Activated CD8-positive, alpha-beta T cell treated with anti-CD3 and anti-CD28 coated beads, Interleukin-2, amount 10 ng/mL, durations not matched to agents 7 days and 5 days (primary cell): Measurements from ENCODE around the gene ASTN2. TPM values are rescaled to one million over a fixed set of nuclear protein-coding genes. Genes with fewer than 3 reads are reported as not detected.

ENCODE experiments used
- ATAC-seq: fragments of 150-1000 bp; cut with Tn5 transposase; one replicate; pipeline ENCODE4 v1.10.0; 2021; ENCODE audit warnings: moderate library complexity
- CTCF ChIA-PET: fragments of 350-600 bp; sonication (Branson Sonifier 250); formaldehyde crosslinking; loops from one replicate; lab custom pipeline; 2021; ENCODE audit warnings: antibody characterized with exemption; lab: Charles Lee
- POLR2A ChIA-PET: fragments of 350-600 bp; sonication (Branson Sonifier 250); formaldehyde crosslinking; loops from one replicate; lab custom pipeline; 2021; ENCODE audit warnings: antibody characterized with exemption; lab: Charles Lee
- DNase-seq: peaks from one replicate; pipeline ENCODE4 v3.0.0-alpha.2; 2020
- H3K27ac Mint-ChIP-seq: one replicate; pipeline ENCODE4 v1.8.0; 2021; ENCODE audit warnings: mild to moderate bottlenecking, mixed read lengths
- H3K27me3 Mint-ChIP-seq: one replicate; pipeline ENCODE4 v1.8.0; 2021; ENCODE audit warnings: low read depth, mixed read lengths
- H3K36me3 Mint-ChIP-seq: one replicate; pipeline ENCODE4 v1.8.0; 2021; ENCODE audit warnings: low read depth, mixed read lengths
- H3K4me1 Mint-ChIP-seq: one replicate; pipeline ENCODE4 v1.8.0; 2021; ENCODE audit warnings: low read depth, mixed read lengths
- H3K4me3 Mint-ChIP-seq: one replicate; pipeline ENCODE4 v1.8.0; 2021; ENCODE audit warnings: mild to moderate bottlenecking, mixed read lengths
- H3K9me3 Mint-ChIP-seq: one replicate; pipeline ENCODE4 v1.8.0; 2022; ENCODE audit warnings: mixed read lengths; ENCODE audit not compliant: insufficient read depth
- total RNA-seq, 2 experiments: library from RNA; stranded (reverse); gene quantifications; one replicate each; pipeline ENCODE4 v1.2.3, GENCODE V29; 2021

Gene ASTN2
- total RNA-seq, 2 experiments from 2014 or later, result 4.7 to 4.9 TPM

DNA sequence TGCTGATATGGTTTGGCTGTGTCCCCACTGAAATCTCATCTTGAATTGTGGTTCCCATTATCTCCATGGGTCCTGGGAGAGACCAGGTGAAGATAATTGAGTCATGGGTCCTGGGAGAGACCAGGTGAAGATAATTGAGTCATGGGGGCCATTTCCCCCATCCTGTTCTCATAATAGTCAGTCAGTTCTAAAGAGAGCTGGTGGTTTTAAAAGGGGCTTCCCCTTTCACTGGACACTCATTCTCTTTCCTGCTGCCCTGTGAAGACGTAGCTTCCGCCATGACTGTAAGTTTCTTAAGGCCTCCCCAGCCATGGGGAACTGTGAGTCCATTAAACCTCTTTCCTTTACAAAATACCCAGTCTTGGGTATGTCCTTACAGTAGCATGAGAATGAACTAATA, 628.1 kb downstream of the ASTN2 start:
- DNase-seq (no peak), ATAC-seq (no peak)
- Mint-ChIP-seq H3K36me3 (no peaks in the 10 kb centered on the region), H3K27ac (no peak overlapping the region), H3K9me3 (no peaks in the 10 kb centered on the region), H3K4me1 (no peaks in the 10 kb centered on the region), H3K27me3 (no peaks in the 10 kb centered on the region), H3K4me3 (no peak overlapping the region)
- ChIA-PET POLR2A (no interaction called here), CTCF (no interaction called here)

DNA sequence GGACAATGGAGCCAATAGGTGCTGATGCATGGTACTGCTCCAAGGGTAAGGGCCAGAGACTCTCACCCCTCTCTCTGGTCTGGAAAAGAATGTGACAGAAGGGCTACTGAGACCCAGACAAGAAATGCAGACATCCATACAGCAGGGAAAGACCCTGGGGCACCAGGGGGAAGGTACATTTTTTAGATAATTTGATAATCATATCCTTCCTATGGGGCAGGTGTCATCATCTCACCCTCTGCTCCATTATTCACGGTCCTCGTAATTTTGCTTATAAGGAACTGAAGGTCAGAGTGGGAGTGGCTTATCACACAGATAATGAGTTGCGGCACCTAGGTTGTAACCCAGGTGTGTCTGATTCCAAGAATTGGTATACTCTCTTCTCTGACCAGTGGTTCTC, 637.7 kb downstream of the ASTN2 start:
- Mint-ChIP-seq H3K4me3 (no peak overlapping the region), H3K4me1 (no peaks in the 10 kb centered on the region), H3K27me3 (no peaks in the 10 kb centered on the region), H3K36me3 (no peaks in the 10 kb centered on the region), H3K9me3 (no peaks in the 10 kb centered on the region), H3K27ac (no peak overlapping the region)
- CTCF ChIA-PET, result no interaction called here
- POLR2A ChIA-PET, result no interaction called here
- ATAC-seq (no peak), DNase-seq (no peak)

DNA sequence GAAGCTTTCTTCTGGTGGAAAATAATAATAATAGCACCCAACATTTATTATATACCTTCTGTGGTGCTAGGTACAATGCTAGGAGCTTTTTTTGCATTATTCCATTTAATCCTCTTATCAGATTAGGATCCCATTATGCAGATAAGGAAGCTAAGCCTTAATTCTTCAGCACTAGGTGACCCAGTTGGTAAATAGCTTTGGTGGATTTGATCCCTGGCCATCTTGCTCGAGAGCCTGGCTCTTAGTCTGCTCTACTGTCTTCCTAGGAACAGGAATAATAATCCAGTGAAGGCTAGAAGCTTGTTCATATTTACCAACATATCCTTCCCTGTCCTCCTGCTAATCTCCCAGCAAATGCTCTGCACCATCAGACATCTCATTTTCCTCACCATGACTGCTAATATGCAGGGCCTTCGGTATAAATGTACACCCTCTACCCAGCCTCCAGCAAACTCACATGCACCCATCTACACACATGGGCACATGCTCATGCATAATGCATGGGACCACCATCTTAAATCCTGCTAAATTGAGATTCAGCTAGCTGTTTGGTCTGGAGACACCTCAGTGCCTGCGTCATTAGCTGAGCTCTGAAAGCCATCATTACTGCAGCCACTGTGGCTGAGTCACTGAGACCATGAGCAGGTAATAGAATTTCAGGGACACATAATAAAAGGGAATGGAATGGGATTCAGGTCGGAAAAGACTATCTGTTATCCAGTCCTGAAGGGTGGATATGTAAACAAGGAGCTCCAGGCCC, 640.3 kb downstream of the ASTN2 start:
- H3K36me3 Mint-ChIP-seq, result no peaks in the 10 kb centered on the region
- H3K27ac Mint-ChIP-seq, result no peak overlapping the region
- H3K9me3 Mint-ChIP-seq, result no peaks in the 10 kb centered on the region
- POLR2A ChIA-PET, result no interaction called here
- no peak overlapping the region for H3K4me3 Mint-ChIP-seq
- no peaks in the 10 kb centered on the region for H3K27me3 Mint-ChIP-seq
- DNase-seq (no peak), ATAC-seq (no peak)
- H3K4me1 Mint-ChIP-seq, result no peaks in the 10 kb centered on the region
- CTCF ChIA-PET, result no interaction called here

DNA sequence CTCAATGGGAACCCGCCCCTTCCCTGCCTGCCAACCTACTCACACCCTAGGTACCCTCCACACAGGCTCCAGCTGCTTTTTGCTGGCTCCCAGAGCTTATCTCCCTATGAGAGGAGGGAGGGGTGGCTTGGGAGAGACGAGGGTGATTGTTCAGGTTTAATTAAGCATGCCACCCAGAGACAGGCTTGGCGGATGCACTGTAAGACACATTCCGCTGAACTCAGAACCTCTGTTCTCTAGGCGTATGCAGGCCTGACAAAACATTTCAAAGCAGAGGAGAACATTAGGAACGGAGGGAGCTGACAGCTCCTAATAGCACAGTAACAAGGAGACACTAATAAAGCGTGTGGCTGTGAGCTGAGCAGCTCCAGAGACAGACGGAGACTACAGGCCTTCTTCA, 647.6 kb downstream of the ASTN2 start:
- Mint-ChIP-seq H3K9me3 (no peaks in the 10 kb centered on the region), H3K27me3 (no peaks in the 10 kb centered on the region), H3K27ac (no peak overlapping the region), H3K4me1 (no peaks in the 10 kb centered on the region), H3K36me3 (no peaks in the 10 kb centered on the region), H3K4me3 (no peak overlapping the region)
- ChIA-PET CTCF (no interaction called here), POLR2A (no interaction called here)
- no peak for ATAC-seq
- no peak for DNase-seq

DNA sequence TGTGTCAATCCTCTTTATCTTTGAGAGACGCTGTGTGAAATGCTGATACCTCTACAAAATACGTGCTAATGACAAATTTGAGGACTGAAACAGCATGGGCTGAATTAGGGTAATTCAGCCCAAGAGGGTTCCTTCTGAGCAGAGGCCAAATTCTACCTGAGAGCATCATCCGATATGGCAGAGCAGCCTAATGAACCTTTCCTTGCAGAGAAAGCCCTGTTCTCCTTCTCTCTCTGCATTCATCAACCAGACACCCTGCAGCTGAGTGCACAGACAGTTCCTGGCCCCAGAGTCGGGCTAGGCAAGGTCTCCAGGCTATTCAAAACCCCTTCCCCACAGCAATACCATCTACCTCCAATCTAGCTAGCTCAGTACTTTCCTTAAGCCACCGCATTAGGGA, 649.8 kb downstream of the ASTN2 start:
- Mint-ChIP-seq H3K36me3 (no peaks in the 10 kb centered on the region), H3K4me3 (no peak overlapping the region), H3K4me1 (no peaks in the 10 kb centered on the region), H3K9me3 (no peaks in the 10 kb centered on the region), H3K27me3 (no peaks in the 10 kb centered on the region), H3K27ac (no peak overlapping the region)
- DNase-seq (no peak), ATAC-seq (no peak)
- ChIA-PET CTCF (no interaction called here), POLR2A (no interaction called here)

DNA sequence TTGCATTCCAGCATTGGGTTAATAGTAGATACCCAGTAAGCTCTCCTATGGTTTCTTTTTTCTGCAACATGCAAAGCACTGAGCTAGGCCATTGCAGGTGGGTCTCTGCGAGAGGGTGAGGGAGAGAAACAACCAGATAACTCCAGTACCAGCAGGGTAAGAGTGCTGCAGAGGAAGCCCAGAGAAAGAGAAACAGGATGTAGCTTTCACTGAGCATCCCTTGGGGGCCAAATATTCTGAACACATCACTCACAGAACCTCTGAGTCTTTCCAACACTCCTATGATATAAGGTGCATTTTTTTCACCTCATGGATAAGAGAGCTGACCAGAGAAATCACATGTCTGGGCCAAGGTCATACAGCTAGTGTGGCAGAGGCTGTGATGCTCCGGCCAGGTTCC, 651.1 kb downstream of the ASTN2 start:
- no peaks in the 10 kb centered on the region for H3K36me3 Mint-ChIP-seq
- no peaks in the 10 kb centered on the region for H3K4me1 Mint-ChIP-seq
- no peak for ATAC-seq
- H3K4me3 Mint-ChIP-seq, result no peak overlapping the region
- DNase-seq, result no peak
- no peaks in the 10 kb centered on the region for H3K27me3 Mint-ChIP-seq
- ChIA-PET POLR2A (no interaction called here), CTCF (interaction anchor here (2.1 kb wide), 1 partner anchor 27 kb away, joined by 7 read pairs; no protein-coding TSS in a partner anchor)
- H3K9me3 Mint-ChIP-seq, result no peaks in the 10 kb centered on the region
- H3K27ac Mint-ChIP-seq, result no peak overlapping the region

DNA sequence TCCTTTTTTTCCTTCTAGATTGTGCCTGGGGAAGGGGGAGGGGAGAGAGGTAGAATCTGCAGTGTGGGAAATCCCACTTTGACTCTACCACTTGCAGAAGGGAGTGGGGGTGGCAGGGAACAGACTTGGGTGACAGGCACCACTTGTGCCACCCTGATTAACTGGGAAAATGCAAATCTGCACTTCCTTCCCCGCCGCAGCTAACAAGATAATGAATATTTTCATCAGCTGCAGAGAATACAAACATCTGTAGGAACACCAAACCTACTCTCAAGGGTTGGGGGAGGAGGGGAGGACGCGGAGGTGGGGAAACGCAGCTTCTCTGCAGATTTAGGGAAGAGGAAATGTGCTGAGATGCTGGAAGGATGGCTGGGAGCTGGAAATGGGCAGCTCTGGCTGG, 654.2 kb downstream of the ASTN2 start:
- Mint-ChIP-seq H3K4me1 (no peaks in the 10 kb centered on the region), H3K9me3 (no peaks in the 10 kb centered on the region), H3K27me3 (no peaks in the 10 kb centered on the region), H3K27ac (no peak overlapping the region), H3K4me3 (no peak overlapping the region), H3K36me3 (no peaks in the 10 kb centered on the region)
- ChIA-PET CTCF (no interaction called here), POLR2A (no interaction called here)
- DNase-seq, result no peak
- ATAC-seq, result no peak

DNA sequence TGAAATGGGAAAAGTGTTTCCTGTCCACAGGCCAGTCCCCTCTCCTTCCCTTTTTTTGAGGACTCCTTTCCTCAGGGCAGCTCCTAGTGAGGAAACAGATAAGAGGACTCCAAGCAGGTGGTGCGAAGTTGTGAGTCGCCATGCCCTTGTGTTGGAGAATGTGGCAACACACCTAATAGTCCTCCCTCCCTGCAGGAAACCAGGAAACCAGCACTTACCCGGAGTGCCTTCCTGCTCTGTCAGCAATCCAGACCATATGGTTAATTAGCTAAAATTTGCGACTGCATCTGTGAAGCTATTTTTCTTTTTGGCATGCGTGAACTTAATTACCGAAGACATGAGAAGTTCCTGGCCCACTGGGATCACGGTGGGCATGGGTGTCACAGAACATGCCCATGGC, 657.8 kb downstream of the ASTN2 start:
- Mint-ChIP-seq H3K4me1 (no peaks in the 10 kb centered on the region), H3K36me3 (no peaks in the 10 kb centered on the region), H3K9me3 (no peaks in the 10 kb centered on the region), H3K27me3 (no peaks in the 10 kb centered on the region), H3K4me3 (no peak overlapping the region), H3K27ac (no peak overlapping the region)
- POLR2A ChIA-PET, result interaction anchor here (1.2 kb wide), 1 partner anchor 44 kb away, joined by 3 read pairs; no protein-coding TSS in a partner anchor
- DNase-seq (no peak), ATAC-seq (no peak)
- CTCF ChIA-PET, result no interaction called here

DNA sequence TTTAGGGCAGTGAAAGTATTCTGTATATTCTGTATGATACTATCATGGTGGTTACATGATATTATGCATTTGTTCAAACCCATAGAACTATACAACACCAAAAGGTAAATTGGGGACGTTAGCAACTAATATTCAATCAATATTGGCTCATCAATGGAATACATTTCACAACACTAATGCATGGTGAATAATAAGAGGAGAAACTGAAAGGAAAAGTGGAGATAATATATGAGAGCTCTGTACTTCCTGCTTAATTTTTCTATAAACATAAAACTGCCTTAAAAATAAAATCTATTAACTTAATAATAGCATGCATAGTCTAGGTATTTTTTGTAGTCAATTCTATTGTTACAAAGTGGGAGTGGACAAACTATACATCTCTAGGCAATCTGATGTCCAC, 661.5 kb downstream of the ASTN2 start:
- CTCF ChIA-PET, result interaction anchor here (0.8 kb wide), 1 partner anchor 16 kb away, joined by 3 read pairs; no protein-coding TSS in a partner anchor
- no peaks in the 10 kb centered on the region for H3K9me3 Mint-ChIP-seq
- no peaks in the 10 kb centered on the region for H3K27me3 Mint-ChIP-seq
- H3K36me3 Mint-ChIP-seq, result no peaks in the 10 kb centered on the region
- POLR2A ChIA-PET, result no interaction called here
- no peak overlapping the region for H3K4me3 Mint-ChIP-seq
- H3K4me1 Mint-ChIP-seq, result no peaks in the 10 kb centered on the region
- DNase-seq (no peak), ATAC-seq (no peak)
- no peak overlapping the region for H3K27ac Mint-ChIP-seq

DNA sequence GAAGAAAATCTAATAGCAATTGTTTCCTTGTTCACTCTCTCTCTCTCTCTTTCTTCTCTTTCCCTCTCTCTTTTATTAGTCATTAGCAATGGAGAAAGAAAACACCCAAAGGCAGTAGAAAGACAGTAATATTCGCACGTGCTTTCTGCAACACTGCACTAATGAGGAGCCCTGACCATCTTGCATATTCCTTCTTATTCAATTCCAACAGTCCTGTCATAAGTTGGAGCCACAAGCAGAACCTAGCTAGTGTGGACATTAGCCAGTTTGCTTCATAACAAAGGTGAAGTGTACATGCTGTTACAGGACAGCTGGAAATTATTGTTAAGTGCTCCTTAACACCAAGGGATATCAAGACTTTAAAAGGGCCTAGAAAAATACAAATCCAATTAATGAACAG, 664.3 kb downstream of the ASTN2 start:
- Mint-ChIP-seq H3K36me3 (no peaks in the 10 kb centered on the region), H3K4me3 (no peak overlapping the region), H3K9me3 (no peaks in the 10 kb centered on the region), H3K27me3 (no peaks in the 10 kb centered on the region), H3K27ac (no peak overlapping the region), H3K4me1 (no peaks in the 10 kb centered on the region)
- CTCF ChIA-PET, result interaction anchor here (1.4 kb wide), 1 partner anchor 13 kb away, joined by 9 read pairs; no protein-coding TSS in a partner anchor
- ATAC-seq, result no peak
- POLR2A ChIA-PET, result no interaction called here
- no peak for DNase-seq

DNA sequence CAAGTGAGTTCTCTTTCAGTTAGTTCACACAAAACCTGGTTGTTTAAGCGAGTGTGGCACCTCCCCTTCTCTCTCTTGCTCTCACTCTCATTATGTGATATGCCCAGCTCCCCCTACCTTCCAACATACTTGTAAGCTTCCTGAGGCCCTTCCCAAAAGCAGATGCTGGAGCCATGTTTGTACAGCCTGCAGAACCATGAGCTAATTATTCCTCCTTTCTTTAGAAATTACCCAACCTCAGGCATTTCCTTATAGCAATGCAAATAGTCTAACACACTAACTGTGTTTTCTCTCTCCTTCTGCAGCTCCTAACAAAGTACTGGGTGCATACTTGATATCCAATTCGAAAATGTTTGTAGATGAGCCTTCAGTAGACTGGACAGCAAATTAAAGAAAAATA, 665.1 kb downstream of the ASTN2 start:
- Mint-ChIP-seq H3K4me1 (no peaks in the 10 kb centered on the region), H3K27ac (no peak overlapping the region), H3K9me3 (no peaks in the 10 kb centered on the region), H3K27me3 (no peaks in the 10 kb centered on the region), H3K36me3 (no peaks in the 10 kb centered on the region), H3K4me3 (no peak overlapping the region)
- ATAC-seq, result no peak
- DNase-seq, result no peak
- ChIA-PET POLR2A (no interaction called here), CTCF (interaction anchor here (1.4 kb wide), 1 partner anchor 13 kb away, joined by 9 read pairs; no protein-coding TSS in a partner anchor)

DNA sequence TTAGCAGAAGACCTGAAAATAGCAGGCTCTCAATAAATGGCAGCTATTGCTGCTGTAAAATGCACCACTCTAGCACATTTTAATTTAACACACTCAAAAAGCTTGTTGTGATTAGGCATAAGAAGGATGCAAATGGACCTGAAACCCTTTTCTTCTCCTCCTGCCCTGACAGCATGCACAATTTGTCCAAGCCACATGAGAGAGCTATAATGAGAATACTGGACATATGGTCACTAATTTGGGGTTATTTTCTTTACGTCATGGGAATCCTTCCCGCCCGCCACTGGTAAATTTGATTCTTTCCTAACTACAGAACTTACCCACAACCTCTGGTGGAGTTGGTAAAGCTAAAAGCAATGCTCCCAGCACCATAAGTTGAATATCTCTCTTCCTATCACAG, 665.7 kb downstream of the ASTN2 start:
- H3K9me3 Mint-ChIP-seq, result no peaks in the 10 kb centered on the region
- no peaks in the 10 kb centered on the region for H3K4me1 Mint-ChIP-seq
- no peaks in the 10 kb centered on the region for H3K27me3 Mint-ChIP-seq
- H3K4me3 Mint-ChIP-seq, result no peak overlapping the region
- H3K27ac Mint-ChIP-seq, result no peak overlapping the region
- DNase-seq (no peak), ATAC-seq (no peak)
- POLR2A ChIA-PET, result no interaction called here
- CTCF ChIA-PET, result interaction anchor here (1.4 kb wide), 1 partner anchor 12 kb away, joined by 9 read pairs; no protein-coding TSS in a partner anchor
- no peaks in the 10 kb centered on the region for H3K36me3 Mint-ChIP-seq
